Breast epithelium (tissue), 3 donors: ENCODE results near the gene KIZ.

Source experiments
- CTCF ChIP-seq, 3 donors: fragments of 450-650 bp; IDR thresholded peaks; one replicate each; pipeline ENCODE4 v1.5.1; 2016 to 2017; ENCODE audit warnings: antibody characterized with exemption in 3 of 3, mild to moderate bottlenecking in 3 of 3, moderate library complexity in 3 of 3
- POLR2A ChIP-seq: fragments of 450-650 bp; IDR thresholded peaks from one replicate; pipeline ENCODE4 v1.6.1; 2016; ENCODE audit warnings: antibody characterized with exemption, mild to moderate bottlenecking, moderate library complexity
- POLR2AphosphoS5 ChIP-seq, 3 donors: sonication (generic); formaldehyde crosslinking; IDR thresholded peaks; one replicate each; pipeline ENCODE4 v1.6.1; 2017; ENCODE audit warnings: antibody characterized with exemption in 3 of 3

- TF ChIP-seq CTCF (IDR thresholded peaks at IDR 0.05): no peak
- no peak for TF ChIP-seq POLR2A
- no peak for TF ChIP-seq POLR2AphosphoS5 (IDR thresholded peaks at IDR 0.05)
Measured at GRCh38 chr20:21294755-21295154, 168.9 kb downstream of the KIZ start.
